AG10803 (cell line): Measurements from ENCODE around the gene XXYLT1.
A peak's percentile ranks its signal among the peaks of the same experiment; 100 is the strongest.

Experiments
- DNase-seq: peaks from one replicate; pipeline ENCODE4 v3.0.0; 2010; ENCODE audit warnings: low read depth
- H3K4me3 ChIP-seq: 2 replicates; pipeline ENCODE4 v1.5.1; 2011; ENCODE audit warnings: mild to moderate bottlenecking, low read length, control low read depth
- TF ChIP-seq, protein P1 (sequence below): conservative IDR thresholded peaks from 2 replicates; pipeline ENCODE4 v1.5.1; 2011; ENCODE audit warnings: mild to moderate bottlenecking, low read length, control low read depth, inconsistent platforms

Gene XXYLT1

DNA sequence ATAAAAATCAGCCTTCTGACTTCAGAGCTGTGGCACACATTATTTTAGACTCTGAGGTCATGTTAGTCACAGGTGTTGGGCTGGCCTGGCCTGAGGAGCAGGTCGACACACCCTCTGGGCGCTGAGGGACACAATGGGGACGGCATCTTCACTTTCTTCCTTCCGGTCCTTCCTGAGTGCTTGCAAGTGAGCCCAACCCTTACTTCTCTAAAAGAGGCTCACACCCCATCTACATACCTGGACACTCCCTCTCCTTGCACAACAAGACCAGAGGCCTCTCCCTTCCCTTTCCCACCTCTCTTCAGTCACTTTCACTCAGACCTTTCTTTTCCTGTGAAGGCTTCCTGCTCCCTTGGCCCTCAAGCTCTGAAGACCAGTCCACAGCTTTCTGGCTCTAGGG, 85.4 kb downstream of the XXYLT1 start:
- no peak for DNase-seq
- TF ChIP-seq, protein P1, sequence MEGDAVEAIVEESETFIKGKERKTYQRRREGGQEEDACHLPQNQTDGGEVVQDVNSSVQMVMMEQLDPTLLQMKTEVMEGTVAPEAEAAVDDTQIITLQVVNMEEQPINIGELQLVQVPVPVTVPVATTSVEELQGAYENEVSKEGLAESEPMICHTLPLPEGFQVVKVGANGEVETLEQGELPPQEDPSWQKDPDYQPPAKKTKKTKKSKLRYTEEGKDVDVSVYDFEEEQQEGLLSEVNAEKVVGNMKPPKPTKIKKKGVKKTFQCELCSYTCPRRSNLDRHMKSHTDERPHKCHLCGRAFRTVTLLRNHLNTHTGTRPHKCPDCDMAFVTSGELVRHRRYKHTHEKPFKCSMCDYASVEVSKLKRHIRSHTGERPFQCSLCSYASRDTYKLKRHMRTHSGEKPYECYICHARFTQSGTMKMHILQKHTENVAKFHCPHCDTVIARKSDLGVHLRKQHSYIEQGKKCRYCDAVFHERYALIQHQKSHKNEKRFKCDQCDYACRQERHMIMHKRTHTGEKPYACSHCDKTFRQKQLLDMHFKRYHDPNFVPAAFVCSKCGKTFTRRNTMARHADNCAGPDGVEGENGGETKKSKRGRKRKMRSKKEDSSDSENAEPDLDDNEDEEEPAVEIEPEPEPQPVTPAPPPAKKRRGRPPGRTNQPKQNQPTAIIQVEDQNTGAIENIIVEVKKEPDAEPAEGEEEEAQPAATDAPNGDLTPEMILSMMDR, result no peak
- H3K4me3 ChIP-seq, result no peak overlapping the region

DNA sequence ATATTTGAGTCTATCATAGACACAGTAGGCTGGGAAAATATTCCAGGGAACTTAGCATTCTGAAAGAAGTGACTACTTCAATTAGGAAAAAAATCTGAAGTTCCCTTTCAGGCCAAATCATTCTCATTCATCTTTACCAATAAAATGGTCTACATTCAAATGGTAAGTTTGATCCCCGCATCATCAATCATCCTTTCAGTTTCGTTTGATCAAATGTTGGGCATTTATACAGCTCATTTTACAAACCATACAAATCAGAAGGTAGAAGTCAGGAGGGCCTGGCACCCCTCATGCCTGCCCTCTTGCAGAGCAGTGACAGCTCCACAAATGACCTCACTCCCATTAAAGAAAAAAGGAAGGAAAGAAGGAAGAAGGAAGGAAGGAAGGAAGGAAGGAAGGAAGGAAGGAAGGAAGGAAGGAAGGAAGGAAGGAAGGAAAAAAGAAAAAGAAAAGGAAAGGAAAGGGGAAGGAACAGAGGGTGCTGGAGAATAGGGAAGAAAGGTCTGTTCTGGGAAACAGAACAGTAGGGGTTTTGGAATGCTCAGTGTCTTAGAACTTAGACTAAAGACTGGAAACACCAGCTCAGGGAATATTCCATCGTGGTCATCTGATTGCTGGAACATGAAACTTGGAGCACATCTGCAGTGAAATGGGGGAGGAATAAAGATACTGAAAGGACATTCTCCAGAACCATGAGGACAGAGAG, 86.1 kb downstream of the XXYLT1 start:
- H3K4me3 ChIP-seq, result no peak overlapping the region
- peak; percentile 23 for DNase-seq

DNA sequence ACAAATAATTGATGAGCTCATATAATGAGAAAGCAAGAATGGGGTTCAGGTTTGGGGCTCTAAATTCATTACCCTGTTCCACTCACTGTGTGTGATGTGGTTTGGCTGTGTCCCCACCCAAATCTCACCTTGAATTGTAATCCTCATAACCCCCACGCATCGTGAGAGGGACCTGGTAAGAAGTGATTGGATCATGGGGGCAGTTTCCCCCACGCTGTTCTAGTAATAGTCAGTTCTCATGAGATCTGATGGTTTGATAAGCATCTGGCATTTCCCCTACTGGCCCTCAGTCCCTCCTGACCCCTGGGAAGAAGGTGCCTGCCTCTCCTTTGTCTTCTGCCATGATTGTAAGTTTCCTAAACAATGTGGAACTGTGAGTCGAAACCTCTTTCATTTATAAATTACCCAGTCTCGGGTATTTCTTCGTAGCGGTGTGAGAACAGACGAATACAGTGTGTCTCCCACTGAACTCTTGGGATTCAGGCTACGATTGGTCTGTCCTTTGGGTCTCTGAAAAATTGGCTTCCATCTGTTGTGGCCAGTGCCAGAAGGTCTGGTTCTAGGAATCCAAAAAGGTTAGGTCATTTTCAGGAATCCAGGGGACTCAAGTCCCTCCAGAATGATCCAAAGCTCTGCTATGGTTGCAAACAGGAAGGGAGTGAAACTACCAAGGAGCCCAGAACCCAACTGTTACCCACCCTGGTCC, 87.7 kb downstream of the XXYLT1 start:
- no peak overlapping the region for H3K4me3 ChIP-seq

More for the DNA sequence above, 86.1 kb downstream of the XXYLT1 start:
- TF ChIP-seq, protein P1, result no peak

DNA sequence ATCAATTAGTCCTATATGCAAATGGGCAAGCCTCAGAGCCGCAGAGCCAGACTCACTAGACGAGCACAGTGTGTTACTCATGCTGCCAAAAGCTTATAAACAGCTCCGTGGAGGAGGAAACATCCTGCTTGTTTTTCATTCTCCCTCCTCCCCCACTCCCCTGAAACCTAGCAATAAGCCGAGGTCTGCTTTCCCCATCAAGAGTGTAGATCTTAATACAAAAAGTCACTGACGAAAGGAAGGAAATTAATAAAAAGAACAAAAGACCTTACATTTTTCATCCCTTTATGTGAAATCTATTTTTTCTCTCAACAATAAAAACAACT, 88.5 kb downstream of the XXYLT1 start:
- TF ChIP-seq, protein P1, result no peak
- no peak overlapping the region for H3K4me3 ChIP-seq
- DNase-seq, result peak; percentile 67

More for the DNA sequence above, 87.7 kb downstream of the XXYLT1 start:
- peak; percentile 40 for DNase-seq
- TF ChIP-seq, protein P1, result no peak

DNA sequence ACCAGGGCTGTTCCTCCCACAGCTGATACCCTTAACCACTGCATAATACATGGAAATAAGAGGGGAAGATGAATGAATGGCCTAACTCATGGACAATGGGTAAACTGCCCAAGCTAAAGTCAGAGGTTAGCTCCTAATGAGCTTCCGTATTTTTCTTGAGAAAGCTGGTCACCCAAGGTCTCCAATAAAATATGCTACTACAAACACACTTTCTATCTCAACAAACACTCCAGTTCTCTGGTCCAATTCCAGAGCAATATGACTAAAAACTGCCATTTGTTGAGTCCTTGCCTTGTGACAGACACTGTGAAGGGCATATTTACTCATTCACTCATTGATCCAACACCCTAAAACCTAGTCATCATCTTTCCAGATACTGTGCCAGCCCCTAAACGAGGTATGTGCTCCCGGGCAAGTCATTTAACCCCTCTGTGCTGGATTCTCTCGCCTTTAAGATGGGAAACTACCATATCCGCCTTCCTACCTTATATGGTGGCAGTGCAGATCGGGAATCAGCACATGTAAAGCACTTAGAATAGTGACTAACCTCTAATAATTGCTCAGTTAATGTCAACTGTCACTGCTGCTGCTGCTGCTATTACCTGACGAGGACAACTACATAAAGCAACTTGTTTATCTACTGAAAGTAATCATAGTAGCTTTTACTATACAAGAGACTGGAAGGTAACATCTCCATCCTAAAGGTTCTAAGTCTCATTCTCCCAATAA, 89.1 kb downstream of the XXYLT1 start:
- DNase-seq, result no peak
- TF ChIP-seq, protein P1, result no peak
- H3K4me3 ChIP-seq, result no peak overlapping the region

GRCh38 chr3:195181113-195181498, 89.9 kb downstream of the XXYLT1 start:
- TF ChIP-seq, protein P1, result no peak
- H3K4me3 ChIP-seq, result no peak overlapping the region
- no peak for DNase-seq
